GM21367 (cell line): ENCODE data around the gene CEP128.

Source experiments
- ATAC-seq: cut with Tn5 transposase; IDR thresholded peaks from one replicate; pipeline ENCODE4 v1.9.1; 2021; ENCODE audit not compliant: unreplicated experiment

The CEP128 gene

DNA sequence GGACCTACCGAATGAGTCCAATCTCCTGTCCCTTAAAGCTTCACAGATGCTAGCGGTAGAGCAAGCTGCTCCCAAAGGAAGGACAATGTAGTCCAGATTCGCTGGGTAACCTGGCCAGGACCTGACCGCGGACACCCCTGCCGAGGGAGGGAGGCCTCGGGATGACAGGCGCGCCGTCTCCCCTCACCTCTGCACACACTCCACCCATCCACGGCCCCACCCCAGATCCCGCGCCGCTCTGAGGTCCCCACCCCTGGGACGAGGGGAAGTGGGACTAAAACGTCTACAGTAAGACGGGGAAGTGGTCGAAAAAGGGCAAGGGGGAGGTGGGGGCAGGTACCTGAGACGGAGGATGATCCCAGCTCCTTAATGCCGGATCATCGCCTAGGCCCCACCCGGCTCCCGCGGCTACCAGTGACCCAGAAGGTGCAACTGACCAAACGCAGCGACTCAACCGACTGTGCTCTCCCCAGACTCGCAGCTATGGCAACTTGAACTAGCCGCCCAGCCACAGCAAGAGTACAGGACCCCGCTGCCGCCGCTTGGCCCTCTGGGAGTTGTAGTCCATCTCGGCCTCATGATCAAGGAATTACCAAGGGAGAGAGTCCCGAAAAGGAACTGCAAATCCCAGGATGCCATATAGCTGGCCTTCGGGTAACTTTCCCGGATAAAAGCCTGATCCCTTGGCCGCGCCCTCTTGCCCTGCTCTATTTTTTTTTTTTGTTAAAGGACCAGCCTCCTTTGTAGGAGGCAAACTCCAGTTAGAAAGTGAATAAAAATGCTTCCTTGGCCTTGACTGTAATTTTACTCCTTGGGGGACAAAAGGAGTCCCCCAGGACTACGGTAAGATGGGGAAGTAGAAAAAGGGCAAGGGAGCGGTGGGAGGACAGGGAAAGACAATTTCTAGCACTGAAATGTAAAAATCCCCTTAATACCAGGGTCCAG, at the start of gene CEP128:
CEP128 (minus strand) TSS at position 498 of the 945 bp plus-strand sequence.
- ATAC-seq = peak; percentile 99

- peak; percentile 50 for ATAC-seq
These were observed 47.3 kb upstream of the CEP128 start for GRCh38 chr14:80988735-80989429.

GRCh38 chr14:80988192-80988591, 46.7 kb upstream of the CEP128 start:
- no peak for ATAC-seq

- ATAC-seq = peak; percentile 71
These were observed 45.9 kb upstream of the CEP128 start for GRCh38 chr14:80987235-80988032.

DNA sequence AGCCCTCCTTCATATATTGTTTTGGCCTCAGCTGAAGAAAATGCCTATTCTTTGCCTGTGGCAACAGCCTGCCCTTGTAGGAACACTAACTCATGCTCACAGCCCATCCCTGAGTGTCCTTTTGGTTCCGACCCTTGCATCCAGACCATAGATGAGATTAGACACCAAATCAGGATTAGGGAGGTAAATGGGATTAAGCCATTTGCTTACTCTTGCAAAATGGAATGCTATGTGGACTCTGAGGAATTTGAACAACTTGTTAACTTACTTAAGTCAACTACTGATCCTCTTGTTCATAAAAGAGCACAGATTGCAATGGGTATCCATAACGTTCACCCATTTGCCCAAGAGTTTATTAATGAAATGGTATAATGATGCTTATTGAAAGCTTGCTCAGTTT, 41.2 kb upstream of the CEP128 start:
- no peak for ATAC-seq

- no peak for ATAC-seq
These were observed 40.1 kb upstream of the CEP128 start for GRCh38 chr14:80981673-80982072.

DNA sequence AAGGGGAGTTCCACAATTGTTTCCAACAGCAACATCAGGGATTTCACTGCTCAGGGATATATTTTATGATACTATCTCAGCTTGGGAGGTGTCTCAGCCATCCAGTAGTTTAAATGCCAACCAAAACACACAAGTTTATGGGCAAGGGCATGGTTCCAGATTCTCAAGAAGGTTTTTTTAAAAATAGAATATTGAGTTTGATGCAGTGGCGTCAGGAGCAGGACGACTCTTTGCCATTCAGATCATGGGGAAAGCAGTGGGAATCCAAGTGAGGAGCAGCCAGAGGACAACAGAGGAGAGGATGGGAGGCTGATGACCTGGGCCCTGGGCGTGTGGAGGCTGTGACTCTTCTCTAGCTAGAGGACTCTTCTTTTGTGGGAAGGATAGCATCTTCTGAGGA, 39.6 kb upstream of the CEP128 start:
- no peak for ATAC-seq

DNA sequence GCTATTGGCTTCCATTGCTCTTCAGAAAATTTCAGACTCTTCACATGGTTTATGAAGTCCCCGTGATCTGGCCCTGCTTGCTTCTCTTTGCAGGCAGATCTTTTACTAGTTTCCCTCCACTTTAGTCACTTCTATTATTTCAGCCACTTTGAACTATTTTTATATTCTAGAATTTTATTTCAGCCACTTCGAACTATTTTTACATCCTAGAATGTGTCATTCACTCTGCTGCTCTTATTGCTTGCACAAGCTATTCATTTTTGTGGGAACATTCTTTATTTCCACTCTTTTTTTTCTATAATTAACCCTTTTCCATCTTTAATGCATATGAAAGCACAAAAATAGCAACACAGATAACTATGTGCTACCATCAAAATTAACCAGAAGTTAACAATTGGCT, 38.4 kb upstream of the CEP128 start:
- ATAC-seq = no peak

- no peak for ATAC-seq
These were observed 36.9 kb upstream of the CEP128 start for GRCh38 chr14:80978403-80978802.

GRCh38 chr14:80977221-80977620, 35.7 kb upstream of the CEP128 start:
- ATAC-seq = peak; percentile 75

- ATAC-seq = no peak
These were observed 33.1 kb upstream of the CEP128 start for GRCh38 chr14:80974679-80975078.

- no peak for ATAC-seq
These were observed 32.5 kb upstream of the CEP128 start for GRCh38 chr14:80973931-80974641.

- ATAC-seq = no peak
These were observed 23.5 kb upstream of the CEP128 start for GRCh38 chr14:80965037-80965436.

DNA sequence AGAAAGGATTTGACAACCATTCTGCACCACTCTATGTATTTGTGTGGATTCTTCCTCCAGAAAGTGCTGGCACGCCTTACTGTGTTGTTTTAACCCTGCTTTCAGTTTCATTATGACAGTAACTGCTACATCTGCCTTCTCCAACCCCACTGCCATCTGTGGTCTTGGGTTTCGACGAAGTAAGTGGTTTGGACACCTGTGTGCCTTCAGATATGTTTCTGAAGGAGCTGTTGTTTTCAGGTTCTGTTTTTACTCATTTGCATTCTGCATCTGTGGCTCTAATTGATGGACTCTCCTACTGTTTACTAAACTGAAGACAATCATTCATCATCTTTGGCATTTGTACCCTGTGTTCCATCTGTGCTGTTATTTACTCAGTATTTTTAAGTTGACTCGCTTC, 18.0 kb upstream of the CEP128 start:
- peak; percentile 98 for ATAC-seq

- ATAC-seq = no peak
These were observed 17.4 kb upstream of the CEP128 start for GRCh38 chr14:80958939-80959338.

- no peak for ATAC-seq
These were observed 16.7 kb upstream of the CEP128 start for GRCh38 chr14:80958226-80958625.

- no peak for ATAC-seq
These were observed 16.1 kb upstream of the CEP128 start for GRCh38 chr14:80957613-80958012.

DNA sequence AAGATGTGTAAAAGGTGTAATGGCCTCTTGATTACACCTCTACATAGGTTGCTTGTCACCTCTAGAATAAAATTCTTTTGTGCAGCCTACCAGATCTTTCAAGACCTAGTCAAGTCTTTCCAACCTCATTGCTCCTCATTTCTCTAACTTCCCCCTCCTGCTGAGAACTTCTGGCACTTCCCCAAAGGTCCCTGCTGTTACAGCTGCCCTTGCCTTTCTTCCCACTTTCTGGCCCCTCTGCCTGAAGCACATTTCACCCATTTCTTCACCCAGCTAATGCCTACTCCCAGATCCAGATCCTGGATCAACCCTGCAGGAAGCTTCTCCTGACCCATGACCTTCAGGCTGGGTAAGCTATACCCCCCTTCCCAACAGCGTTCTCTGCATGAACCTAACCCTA, 15.4 kb upstream of the CEP128 start:
- no peak for ATAC-seq

GRCh38 chr14:80956102-80956501, 14.6 kb upstream of the CEP128 start:
- ATAC-seq = no peak

GRCh38 chr14:80955416-80955941, 13.9 kb upstream of the CEP128 start, which contains the start of gene TSHR:
TSHR (plus strand) TSS chr14:80955621; CDS start chr14:80955681, 60 bp downstream.
- no peak for ATAC-seq
